Thyroid gland (tissue), 4 donors: Measurements from ENCODE around the gene CPXM2.

ENCODE experiments used
- CTCF ChIP-seq, 6 experiments: fragments of 200-600 bp in 3 of 6; fragments of 450-650 bp in 3 of 6; sonication (generic) in 3 of 6; IDR thresholded peaks; one replicate each; pipeline ENCODE4 v1.5.1; 2016 to 2019; ENCODE audit warnings: antibody characterized with exemption in 6 of 6, mild to moderate bottlenecking in 2 of 6, inconsistent platforms in 1 of 6, moderate library complexity in 1 of 6
- POLR2A ChIP-seq, 2 donors: fragments of 450-650 bp; IDR thresholded peaks; one replicate each; pipeline ENCODE4 v1.6.1; 2017; ENCODE audit warnings: antibody characterized with exemption in 2 of 2, mild to moderate bottlenecking in 2 of 2, moderate library complexity in 1 of 2

- TF ChIP-seq CTCF (IDR thresholded peaks at IDR 0.05) (no peak), POLR2A (IDR thresholded peaks at IDR 0.05) (no peak)
These were observed 2.0 kb upstream of the CPXM2 start for GRCh38 chr10:123893651-123894050.
